ENCODE data around the gene CRYBG3.

Gene CRYBG3

DNA sequence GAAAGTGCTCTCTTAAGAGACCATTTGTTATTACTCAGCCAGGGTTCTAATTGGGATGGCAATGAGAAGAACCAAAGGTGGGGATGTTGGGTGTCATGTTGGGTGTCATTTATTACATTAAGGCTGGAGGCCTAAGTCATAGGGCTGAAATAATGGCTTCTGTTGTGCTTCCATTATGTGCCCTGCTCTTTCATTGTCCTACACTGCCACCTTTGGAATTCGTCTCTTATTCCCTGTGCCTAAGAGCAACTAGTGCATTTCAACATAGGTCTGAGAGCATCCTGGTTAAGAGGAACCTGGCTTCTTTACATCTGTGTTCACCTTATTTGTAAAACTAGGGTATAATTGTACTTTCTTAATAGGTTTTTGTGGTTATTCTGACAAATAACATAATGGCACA lies 118.2 kb downstream of the CRYBG3 start:
- DNase-seq (ENCODE audit: low read depth) = no peak
- H3K4me3 ChIP-seq (ENCODE audit: control insufficient read depth, low read depth, low read length) = no peak overlapping the region
- TF ChIP-seq, protein P1, sequence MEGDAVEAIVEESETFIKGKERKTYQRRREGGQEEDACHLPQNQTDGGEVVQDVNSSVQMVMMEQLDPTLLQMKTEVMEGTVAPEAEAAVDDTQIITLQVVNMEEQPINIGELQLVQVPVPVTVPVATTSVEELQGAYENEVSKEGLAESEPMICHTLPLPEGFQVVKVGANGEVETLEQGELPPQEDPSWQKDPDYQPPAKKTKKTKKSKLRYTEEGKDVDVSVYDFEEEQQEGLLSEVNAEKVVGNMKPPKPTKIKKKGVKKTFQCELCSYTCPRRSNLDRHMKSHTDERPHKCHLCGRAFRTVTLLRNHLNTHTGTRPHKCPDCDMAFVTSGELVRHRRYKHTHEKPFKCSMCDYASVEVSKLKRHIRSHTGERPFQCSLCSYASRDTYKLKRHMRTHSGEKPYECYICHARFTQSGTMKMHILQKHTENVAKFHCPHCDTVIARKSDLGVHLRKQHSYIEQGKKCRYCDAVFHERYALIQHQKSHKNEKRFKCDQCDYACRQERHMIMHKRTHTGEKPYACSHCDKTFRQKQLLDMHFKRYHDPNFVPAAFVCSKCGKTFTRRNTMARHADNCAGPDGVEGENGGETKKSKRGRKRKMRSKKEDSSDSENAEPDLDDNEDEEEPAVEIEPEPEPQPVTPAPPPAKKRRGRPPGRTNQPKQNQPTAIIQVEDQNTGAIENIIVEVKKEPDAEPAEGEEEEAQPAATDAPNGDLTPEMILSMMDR (IDR thresholded peaks at IDR 0.05; ENCODE audit: control insufficient read depth, insufficient read depth, low read depth, low read length, missing control alignments) = no peak

DNA sequence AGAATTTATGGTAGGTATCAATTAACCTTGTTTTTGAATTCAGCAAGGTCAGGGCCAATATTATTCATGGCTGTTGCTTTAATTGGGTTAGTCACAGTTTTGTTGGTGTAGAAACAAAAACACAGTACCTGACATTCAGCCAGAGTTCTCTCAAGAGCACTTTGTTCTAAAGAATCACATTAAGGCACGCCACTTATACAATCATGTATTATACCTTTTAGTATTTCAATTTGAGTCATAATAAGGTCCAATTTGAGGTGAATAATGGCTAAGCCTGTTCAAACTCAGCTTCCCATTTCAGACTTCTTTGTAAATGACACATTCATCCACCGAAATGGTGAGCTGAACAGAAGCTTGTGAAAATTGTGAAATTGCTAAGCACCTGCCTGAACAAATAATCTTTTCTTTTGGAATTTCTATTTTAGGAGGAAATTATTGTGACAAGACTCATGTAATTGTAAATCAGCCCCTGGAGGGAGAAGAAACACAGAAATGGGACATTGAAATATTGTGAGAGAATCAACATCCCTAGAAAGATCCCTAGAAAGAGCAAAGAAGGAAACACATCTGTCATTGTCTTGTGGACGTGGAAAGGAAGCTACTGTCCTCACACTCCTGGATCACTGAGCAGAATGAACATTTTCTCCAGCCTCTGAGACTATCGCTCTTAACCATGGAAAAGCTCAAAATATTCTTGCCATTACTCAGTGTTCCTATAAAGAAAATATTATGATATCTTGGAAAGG lies 121.2 kb downstream of the CRYBG3 start:
- H3K4me3 ChIP-seq (ENCODE audit: control insufficient read depth, low read depth, low read length) = no peak overlapping the region
- no peak for DNase-seq (ENCODE audit: low read depth)
- TF ChIP-seq, protein P1 (IDR thresholded peaks at IDR 0.05; ENCODE audit: control insufficient read depth, insufficient read depth, low read depth, low read length, missing control alignments) = no peak

DNA sequence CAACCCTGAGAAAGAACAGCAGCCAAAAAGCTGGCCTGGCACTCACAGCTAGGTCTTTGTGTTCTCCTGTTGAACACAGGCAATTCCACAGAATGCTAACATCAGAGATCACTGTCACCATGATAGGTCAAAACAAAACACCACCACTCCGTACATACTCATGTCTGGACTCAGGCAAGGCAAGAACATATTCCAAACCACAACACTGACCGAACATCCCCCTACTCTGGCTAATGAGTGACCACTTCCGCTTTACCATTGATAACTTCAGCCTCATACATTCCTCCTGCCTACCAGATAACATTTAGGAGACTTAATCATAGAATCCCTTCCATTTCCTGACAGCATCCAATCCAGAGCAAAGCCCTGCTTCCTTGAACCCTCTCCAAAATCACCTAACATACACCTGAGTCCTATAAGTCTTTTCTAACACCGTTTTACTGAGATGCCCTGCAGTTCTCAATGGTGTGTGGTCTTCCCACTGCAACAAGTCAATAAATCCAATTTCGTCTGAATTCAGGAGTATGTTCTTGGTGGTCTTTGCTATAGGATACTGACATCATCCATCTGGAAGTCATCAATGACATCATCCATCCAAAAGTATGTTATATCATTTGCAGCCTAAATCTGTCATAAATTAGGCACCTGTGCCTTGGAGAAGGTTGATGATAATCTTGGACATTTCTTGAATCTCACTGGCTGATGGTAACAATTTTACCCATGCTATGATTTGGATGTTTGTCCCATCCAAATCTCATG lies 126.7 kb downstream of the CRYBG3 start:
- no peak for DNase-seq (ENCODE audit: low read depth)
- TF ChIP-seq, protein P1 (IDR thresholded peaks at IDR 0.05; ENCODE audit: control insufficient read depth, insufficient read depth, low read depth, low read length, missing control alignments) = no peak
- no peak overlapping the region for H3K4me3 ChIP-seq (ENCODE audit: control insufficient read depth, low read depth, low read length)

DNA sequence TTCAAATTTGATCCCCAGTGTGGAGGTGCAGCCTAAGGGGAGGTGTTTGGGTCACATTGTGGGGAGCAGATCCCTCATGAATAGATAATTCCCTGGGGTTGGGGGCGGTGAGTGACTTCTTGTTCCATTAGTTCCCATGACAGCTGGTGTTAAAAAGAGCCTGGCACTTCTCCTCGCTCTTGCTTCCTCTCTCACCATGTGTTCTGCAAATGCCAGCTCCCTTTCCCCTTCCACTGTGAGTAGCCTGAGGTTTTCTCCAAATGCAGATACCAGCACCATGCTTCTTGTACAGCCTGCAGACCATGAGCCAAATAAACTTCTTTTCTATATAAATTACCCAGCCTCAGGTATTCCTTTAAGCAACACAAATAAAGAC lies 127.3 kb downstream of the CRYBG3 start:
- TF ChIP-seq, protein P1 (IDR thresholded peaks at IDR 0.05; ENCODE audit: control insufficient read depth, insufficient read depth, low read depth, low read length, missing control alignments) = no peak
- DNase-seq (ENCODE audit: low read depth) = no peak
- no peak overlapping the region for H3K4me3 ChIP-seq (ENCODE audit: control insufficient read depth, low read depth, low read length)

DNA sequence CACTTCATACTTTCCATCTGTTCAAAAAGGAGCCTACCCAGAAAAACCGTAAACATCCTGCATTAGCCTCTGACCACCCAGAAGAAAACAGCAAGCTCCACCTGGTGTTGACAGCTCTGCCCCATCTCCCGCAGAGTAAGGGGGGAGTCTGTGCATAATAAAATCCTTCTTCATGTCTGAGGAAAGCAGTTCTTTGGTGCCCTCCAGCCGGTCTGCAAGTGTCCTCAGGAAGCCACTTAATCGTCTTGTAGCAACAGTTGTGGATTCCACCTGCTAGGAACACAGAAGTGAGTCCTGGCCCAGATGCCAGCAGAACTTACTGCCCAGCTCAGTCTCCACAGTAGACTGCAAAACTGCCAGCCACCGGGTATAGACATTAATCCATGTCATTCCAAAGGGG lies 127.9 kb downstream of the CRYBG3 start:
- no peak overlapping the region for H3K4me3 ChIP-seq (ENCODE audit: control insufficient read depth, low read depth, low read length)
- TF ChIP-seq, protein P1 (IDR thresholded peaks at IDR 0.05; ENCODE audit: control insufficient read depth, insufficient read depth, low read depth, low read length, missing control alignments) = no peak
- no peak for DNase-seq (ENCODE audit: low read depth)

DNA sequence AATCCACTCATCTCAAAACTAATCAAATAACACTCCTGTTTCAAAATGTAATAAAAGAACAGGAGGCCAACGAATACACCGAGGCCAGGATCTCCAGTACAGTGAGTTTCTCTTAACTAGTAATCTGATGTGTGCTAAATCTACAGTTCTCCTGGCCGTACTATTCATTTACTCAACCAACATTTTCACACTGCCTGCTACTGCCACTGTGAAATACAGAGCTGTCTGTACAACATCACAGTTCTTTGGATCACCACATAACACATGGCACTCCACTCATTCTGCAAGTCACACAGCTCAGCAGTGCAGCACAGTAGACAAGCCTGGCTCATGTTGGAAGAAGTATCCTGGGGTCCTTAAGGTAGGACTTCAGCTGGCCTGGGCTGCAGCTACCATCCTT lies 128.5 kb downstream of the CRYBG3 start:
- no peak for DNase-seq (ENCODE audit: low read depth)
- TF ChIP-seq, protein P1 (IDR thresholded peaks at IDR 0.05; ENCODE audit: control insufficient read depth, insufficient read depth, low read depth, low read length, missing control alignments) = no peak
- H3K4me3 ChIP-seq (ENCODE audit: control insufficient read depth, low read depth, low read length) = no peak overlapping the region
